HepG2 (cell line): ENCODE data around the gene CNOT8. TPM values are rescaled to one million over a fixed set of nuclear protein-coding genes. Genes with fewer than 3 reads are reported as not detected.

ENCODE experiments used
- ATF5 ChIP-seq: sonication (generic); formaldehyde crosslinking; IDR thresholded peaks from 2 replicates; pipeline ENCODE4 v1.4.0; 2020; ENCODE audit warnings: mild to moderate bottlenecking, low read depth, missing genetic modification reagents
- CBX5 ChIP-seq: sonication (generic); formaldehyde crosslinking; IDR thresholded peaks from 2 replicates; pipeline ENCODE4 v1.4.0; 2020; ENCODE audit warnings: missing genetic modification reagents, borderline replicate concordance
- CENPX ChIP-seq: sonication (generic); formaldehyde crosslinking; IDR thresholded peaks from 2 replicates; pipeline ENCODE4 v1.9.0; 2021; ENCODE audit warnings: mild to moderate bottlenecking, missing genetic modification reagents, moderate library complexity
- DMAP1 ChIP-seq: IDR thresholded peaks from 2 replicates; pipeline ENCODE4 v1.6.1; 2016
- DNMT3B ChIP-seq: conservative IDR thresholded peaks from 2 replicates; pipeline ENCODE4 v1.6.1; 2016; ENCODE audit warnings: missing biosample characterization, control low read depth
- IKZF1 ChIP-seq: fragments of 450-650 bp; IDR thresholded peaks from 2 replicates; pipeline ENCODE4 v1.7.1; 2016
- KLF16 ChIP-seq, 2 experiments: sonication (generic) in 1 of 2; formaldehyde crosslinking in 1 of 2; IDR thresholded peaks; 2 replicates each; pipeline versions ENCODE4 v1.6.1 to v1.8.0; 2016 to 2023; ENCODE audit warnings: missing genetic modification reagents in 2 of 2, missing compliant biosample characterization in 1 of 2
- PTBP1 ChIP-seq: fragments of 200-400 bp; formaldehyde crosslinking; IDR thresholded peaks from 2 replicates; pipeline ENCODE4 v1.6.1; 2018; ENCODE audit warnings: low read length, low read depth; ENCODE audit not compliant: poor library complexity, severe bottlenecking
- SNAPC4 ChIP-seq: sonication (generic); formaldehyde crosslinking; IDR thresholded peaks from 2 replicates; pipeline ENCODE4 v1.4.0; 2020; ENCODE audit warnings: mild to moderate bottlenecking, missing genetic modification reagents
- TOE1 ChIP-seq: sonication (generic); formaldehyde crosslinking; IDR thresholded peaks from 2 replicates; pipeline ENCODE4 v1.4.0; 2020; ENCODE audit warnings: mild to moderate bottlenecking, missing genetic modification reagents
- ZBED4 ChIP-seq: sonication (generic); formaldehyde crosslinking; IDR thresholded peaks from 2 replicates; pipeline ENCODE4 v1.4.0; 2020; ENCODE audit warnings: missing genetic modification reagents, borderline replicate concordance
- ZBTB14 ChIP-seq: sonication (generic); formaldehyde crosslinking; IDR thresholded peaks from 2 replicates; pipeline ENCODE4 v1.4.0; 2020; ENCODE audit warnings: missing genetic modification reagents
- ZNF274 ChIP-seq: sonication (generic); formaldehyde crosslinking; IDR thresholded peaks from 2 replicates; pipeline ENCODE4 v1.5.1; 2020; ENCODE audit warnings: mild to moderate bottlenecking, missing genetic modification reagents
- ZNF30 ChIP-seq: sonication (generic); formaldehyde crosslinking; IDR thresholded peaks from 2 replicates; pipeline ENCODE4 v1.5.0; 2020; ENCODE audit warnings: mild to moderate bottlenecking, missing genetic modification reagents
- ZNF550 ChIP-seq: sonication (generic); formaldehyde crosslinking; IDR thresholded peaks from 2 replicates; pipeline ENCODE4 v1.4.0; 2020; ENCODE audit warnings: mild to moderate bottlenecking, missing genetic modification reagents, borderline replicate concordance
- ZNF569 ChIP-seq: sonication (generic); formaldehyde crosslinking; IDR thresholded peaks from 2 replicates; pipeline ENCODE4 v1.5.0; 2020; ENCODE audit warnings: mild to moderate bottlenecking, missing genetic modification reagents, moderate library complexity, borderline replicate concordance
- ZNF574 ChIP-seq: sonication (generic); formaldehyde crosslinking; IDR thresholded peaks from 2 replicates; pipeline ENCODE4 v1.4.0; 2020; ENCODE audit warnings: missing genetic modification reagents
- polyA plus RNA-seq, 8 experiments: library from polyadenylated mRNA; depleted of rRNA in 3 of 8; stranded (reverse) in 7 of 8; unstranded in 1 of 8; fragments of >200 nt; fragmentation: Illumina TruSeq in 4 of 8; extraction: Trizol in 4 of 8; gene quantifications; 2 replicates each; pipeline versions ENCODE4 v1.2.1 to v1.2.3, GENCODE V29; 2011 to 2016; ENCODE audit warnings: low read depth in 4 of 8, missing spikeins in 1 of 8, mixed read lengths in 1 of 8; ENCODE audit not compliant: insufficient read depth in 1 of 8
- total RNA-seq, 5 experiments: library from RNA; depleted of rRNA; stranded (reverse); fragments of >200 nt; fragmentation: Illumina TruSeq; extraction: Trizol; gene quantifications; 2 replicates each; pipeline ENCODE4 v1.2.3, GENCODE V29; 2016; ENCODE audit warnings: low read depth in 1 of 5

The CNOT8 gene
- total and polyA plus RNA-seq, 2 of the 13 experiments (the other 11 are each of a cell fraction or from before 2014, with no cell fraction given), result 37.1 to 74.9 TPM

- TF ChIP-seq ZNF574 (CRISPR knock-in tag) (no peak), PTBP1 (no peak), ZBED4 (no peak), SNAPC4 (CRISPR knock-in tag) (no peak), IKZF1 (no peak), ZBTB14 (CRISPR knock-in tag) (no peak), DMAP1 (CRISPR knock-in tag) (no peak), TOE1 (no peak), ZNF30 (no peak), ATF5 (no peak), DNMT3B (CRISPR knock-in tag) (no peak), KLF16 (CRISPR knock-in tag; IDR thresholded peaks at IDR 0.05) (peak in 1 of 2 experiments; percentile 43; a peak in 1 of 4 replicates), CBX5 (no peak), ZNF569 (CRISPR knock-in tag) (no peak), ZNF274 (CRISPR knock-in tag) (no peak), CENPX (CRISPR knock-in tag) (no peak), ZNF550 (CRISPR knock-in tag) (no peak)
Measured at GRCh38 chr5:154834053-154834452, 24.4 kb upstream of the CNOT8 start (continued).
